ENCODE data around the gene SFXN5.

SFXN5 gene

GRCh38 chr2:72952110-72952823 lies 119.2 kb downstream of the SFXN5 start:
- no peak for DNase-seq

- DNase-seq: no peak
Observed at GRCh38 chr2:72951303-72952095, 120.0 kb downstream of the SFXN5 start.

- no peak for DNase-seq
Observed at GRCh38 chr2:72950558-72951255, 120.8 kb downstream of the SFXN5 start.

GRCh38 chr2:72949642-72950041 lies 121.9 kb downstream of the SFXN5 start:
- no peak for DNase-seq

- no peak for DNase-seq
Observed at GRCh38 chr2:72949045-72949444, 122.5 kb downstream of the SFXN5 start.

- no peak for DNase-seq
Observed at GRCh38 chr2:72947952-72948830, 123.3 kb downstream of the SFXN5 start.

GRCh38 chr2:72946466-72946865 lies 125.0 kb downstream of the SFXN5 start:
- no peak for DNase-seq

GRCh38 chr2:72945450-72946019 lies 126.0 kb downstream of the SFXN5 start:
- DNase-seq: no peak

- no peak for DNase-seq
Observed at GRCh38 chr2:72944804-72945449, 126.6 kb downstream of the SFXN5 start.

- no peak for DNase-seq
Observed at GRCh38 chr2:72943540-72944395, 127.7 kb downstream of the SFXN5 start.

- no peak for DNase-seq
Observed at GRCh38 chr2:72942881-72943418, 128.6 kb downstream of the SFXN5 start.

- DNase-seq: no peak
Observed at GRCh38 chr2:72942293-72942692, 129.2 kb downstream of the SFXN5 start.

GRCh38 chr2:72940786-72941185 lies 130.7 kb downstream of the SFXN5 start:
- DNase-seq: no peak

- no peak for DNase-seq
Observed at GRCh38 chr2:72940361-72940760, 131.2 kb downstream of the SFXN5 start.

GRCh38 chr2:72938455-72938854 lies 133.1 kb downstream of the SFXN5 start:
- DNase-seq: no peak

- no peak for DNase-seq
Observed at GRCh38 chr2:72937356-72937669, 134.2 kb downstream of the SFXN5 start.

- no peak for DNase-seq
Observed at GRCh38 chr2:72936660-72937355, 134.7 kb downstream of the SFXN5 start.

GRCh38 chr2:72935611-72935957 lies 135.9 kb downstream of the SFXN5 start:
- no peak for DNase-seq

GRCh38 chr2:72934683-72935610 lies 136.6 kb downstream of the SFXN5 start:
- DNase-seq: no peak
